Activated naive CD4-positive, alpha-beta T cell treated with anti-CD3 and anti-CD28 coated beads for 36 hours (primary cell): ENCODE data around the gene LOC101059915.
"Not testable (repeated sequence)": the region's sequence is repeated elsewhere in the genome, so short reads cannot be mapped to it uniquely, and the experiment has no call there.

Source experiments
- CTCF ChIA-PET: fragments of 350-600 bp; sonication (Branson Sonifier 250); formaldehyde crosslinking; loops from one replicate; lab custom pipeline; 2021; ENCODE audit warnings: antibody characterized with exemption; lab: Charles Lee
- DNase-seq: peaks from one replicate; pipeline ENCODE4 v3.0.0-alpha.2; 2020
- H3K27ac Mint-ChIP-seq: one replicate; pipeline ENCODE4 v1.8.0; 2021; ENCODE audit warnings: mild to moderate bottlenecking, mixed read lengths
- H3K27me3 Mint-ChIP-seq: one replicate; pipeline ENCODE4 v1.8.0; 2021; ENCODE audit warnings: low read depth, mixed read lengths
- H3K36me3 Mint-ChIP-seq: one replicate; pipeline ENCODE4 v1.8.0; 2021; ENCODE audit warnings: low read depth, mixed read lengths
- H3K4me1 Mint-ChIP-seq: one replicate; pipeline ENCODE4 v1.8.0; 2021; ENCODE audit warnings: low read depth, mixed read lengths
- H3K4me3 Mint-ChIP-seq: one replicate; pipeline ENCODE4 v1.8.0; 2021; ENCODE audit warnings: mild to moderate bottlenecking, moderate library complexity, mixed read lengths
- H3K9me3 Mint-ChIP-seq: one replicate; pipeline ENCODE4 v1.8.0; 2021; ENCODE audit warnings: mixed read lengths
- intact Hi-C: fragments of 100-400 bp; cut with micrococcal nuclease; formaldehyde crosslinking; loops from one replicate; pipeline ENCODE4 v1.15.1; 2023

The LOC101059915 gene

GRCh38 chrX:71664889-71665491, 2.4 kb upstream of the LOC101059915 start:
- CTCF ChIA-PET: no interaction called here

GRCh38 chrX:71665747-71666146, 1.6 kb upstream of the LOC101059915 start:
- Mint-ChIP-seq H3K4me1 (peaks cover 34% of the 10 kb centered on the region), H3K9me3 (no peaks in the 10 kb centered on the region), H3K27me3 (no peaks in the 10 kb centered on the region), H3K27ac (no peak overlapping the region), H3K36me3 (no peaks in the 10 kb centered on the region), H3K4me3 (no peak overlapping the region)
- intact Hi-C loops: no loop called here
- no peak for DNase-seq
- CTCF ChIA-PET: no interaction called here

More at GRCh38 chrX:71664889-71665491, 2.4 kb upstream of the LOC101059915 start:
- H3K4me1 Mint-ChIP-seq: peaks cover 27% of the 10 kb centered on the region
- no peaks in the 10 kb centered on the region for H3K9me3 Mint-ChIP-seq
- H3K27me3 Mint-ChIP-seq: no peaks in the 10 kb centered on the region
- no peak overlapping the region for H3K4me3 Mint-ChIP-seq
- no peaks in the 10 kb centered on the region for H3K36me3 Mint-ChIP-seq
- no peak for DNase-seq
- H3K27ac Mint-ChIP-seq: no peak overlapping the region
- intact Hi-C loops: no loop called here

- no peak overlapping the region for H3K4me3 Mint-ChIP-seq
- peaks cover 37% of the 10 kb centered on the region for H3K4me1 Mint-ChIP-seq
- H3K36me3 Mint-ChIP-seq: no peaks in the 10 kb centered on the region
- H3K27me3 Mint-ChIP-seq: no peaks in the 10 kb centered on the region
- H3K27ac Mint-ChIP-seq: no peak overlapping the region
- intact Hi-C loops: no loop called here
- no peak for DNase-seq
- CTCF ChIA-PET: interaction anchor here (1.5 kb wide), 1 partner anchor 193 kb away, joined by 3 read pairs; no protein-coding TSS in a partner anchor
- H3K9me3 Mint-ChIP-seq: no peaks in the 10 kb centered on the region
Measured at GRCh38 chrX:71666240-71667223, 814 bp upstream of the LOC101059915 start.

- H3K9me3 Mint-ChIP-seq: no peaks in the 10 kb centered on the region
- no peak overlapping the region for H3K27ac Mint-ChIP-seq
- CTCF ChIA-PET: no interaction called here
Measured at GRCh38 chrX:71668248-71668595, 876 bp downstream of the LOC101059915 start.

GRCh38 chrX:71669492-71669891, 2.1 kb downstream of the LOC101059915 start:
- Mint-ChIP-seq H3K4me3 (no peak overlapping the region), H3K9me3 (no peaks in the 10 kb centered on the region), H3K36me3 (no peaks in the 10 kb centered on the region), H3K4me1 (peaks cover 20% of the 10 kb centered on the region), H3K27me3 (peaks cover 3% of the 10 kb centered on the region), H3K27ac (no peak overlapping the region)
- DNase-seq: no peak
- intact Hi-C loops: no loop called here
- CTCF ChIA-PET: interaction anchor here (1.0 to 1.9 kb wide), 2 partner anchors 190 to 348 kb away, joined by 3 to 11 read pairs; no protein-coding TSS in a partner anchor

More at GRCh38 chrX:71668248-71668595, 876 bp downstream of the LOC101059915 start:
- intact Hi-C loops: no loop called here
- DNase-seq: no peak
- H3K4me3 Mint-ChIP-seq: no peak overlapping the region
- H3K36me3 Mint-ChIP-seq: no peaks in the 10 kb centered on the region
- H3K4me1 Mint-ChIP-seq: peaks cover 32% of the 10 kb centered on the region
- peaks cover 3% of the 10 kb centered on the region for H3K27me3 Mint-ChIP-seq

- intact Hi-C loops: loop anchor here (1.0 kb wide), 3 partner anchors 189 to 456 kb away; no protein-coding TSS in a partner anchor
- not testable (repeated sequence) for H3K27ac Mint-ChIP-seq, H3K27me3 Mint-ChIP-seq, H3K4me3 Mint-ChIP-seq, H3K9me3 Mint-ChIP-seq, H3K36me3 Mint-ChIP-seq
- CTCF ChIA-PET: interaction anchor here (1.0 to 1.9 kb wide), 2 partner anchors 190 to 348 kb away, joined by 3 to 11 read pairs; no protein-coding TSS in a partner anchor
- DNase-seq: peak; percentile 64
- peaks cover 20% of the 10 kb centered on the region for H3K4me1 Mint-ChIP-seq
Measured at GRCh38 chrX:71669947-71670346, 2.6 kb downstream of the LOC101059915 start.

GRCh38 chrX:71671043-71671780, 3.9 kb downstream of the LOC101059915 start:
- DNase-seq: peak; percentile 80
- H3K4me1 Mint-ChIP-seq: peaks cover 20% of the 10 kb centered on the region
- no peak overlapping the region for H3K27ac Mint-ChIP-seq
- no peak overlapping the region for H3K4me3 Mint-ChIP-seq
- intact Hi-C loops: loop anchor here (1.0 kb wide), 2 partner anchors 8 to 49 kb away; no protein-coding TSS in a partner anchor
- no peaks in the 10 kb centered on the region for H3K9me3 Mint-ChIP-seq
- H3K36me3 Mint-ChIP-seq: no peaks in the 10 kb centered on the region
- CTCF ChIA-PET: interaction anchor here (0.6 kb wide), 1 partner anchor 713 kb away, joined by 3 read pairs; no protein-coding TSS in a partner anchor
- H3K27me3 Mint-ChIP-seq: peaks cover 3% of the 10 kb centered on the region

- Mint-ChIP-seq H3K4me1 (peaks cover 20% of the 10 kb centered on the region), H3K9me3 (no peaks in the 10 kb centered on the region), H3K36me3 (no peaks in the 10 kb centered on the region), H3K4me3 (no peak overlapping the region), H3K27ac (no peak overlapping the region), H3K27me3 (peaks cover 3% of the 10 kb centered on the region)
- CTCF ChIA-PET: no interaction called here
- DNase-seq: no peak
- intact Hi-C loops: loop anchor here (1.0 kb wide), 2 partner anchors 9 to 50 kb away; no protein-coding TSS in a partner anchor
Measured at GRCh38 chrX:71671938-71672337, 4.6 kb downstream of the LOC101059915 start.

GRCh38 chrX:71675636-71676035, 8.3 kb downstream of the LOC101059915 start:
- CTCF ChIA-PET, intact Hi-C loops, H3K4me3 Mint-ChIP-seq, DNase-seq, H3K27me3 Mint-ChIP-seq, H3K9me3 Mint-ChIP-seq, H3K27ac Mint-ChIP-seq, H3K36me3 Mint-ChIP-seq: not testable (repeated sequence)
- H3K4me1 Mint-ChIP-seq: peaks cover 14% of the 10 kb centered on the region

GRCh38 chrX:71676068-71676795, 8.9 kb downstream of the LOC101059915 start:
- CTCF ChIA-PET, H3K36me3 Mint-ChIP-seq, DNase-seq, H3K27ac Mint-ChIP-seq, intact Hi-C loops, H3K4me1 Mint-ChIP-seq, H3K9me3 Mint-ChIP-seq, H3K27me3 Mint-ChIP-seq, H3K4me3 Mint-ChIP-seq: not testable (repeated sequence)

- H3K36me3 Mint-ChIP-seq, H3K4me1 Mint-ChIP-seq, H3K4me3 Mint-ChIP-seq, H3K9me3 Mint-ChIP-seq, CTCF ChIA-PET, intact Hi-C loops, DNase-seq, H3K27ac Mint-ChIP-seq, H3K27me3 Mint-ChIP-seq: not testable (repeated sequence)
Measured at GRCh38 chrX:71677195-71677594, 9.8 kb downstream of the LOC101059915 start.
